ENCODE measurements around the gene PSMB9. TPM values are rescaled to one million over a fixed set of nuclear protein-coding genes. Genes with fewer than 3 reads are reported as not detected.
A peak's percentile ranks its signal among the peaks of the same experiment; 100 is the strongest.

The PSMB9 gene
- total and polyA plus RNA-seq, 9 of the 15 experiments (the other 6 are each of a cell fraction or from before 2014, with no cell fraction given) = 1.1 to 3.7 (median 2.4) TPM

GRCh38 chr6:32829495-32829894 lies 24.5 kb upstream of the PSMB9 start:
- ChIA-PET POLR2A (interaction anchor here (0.7 kb wide), 1 partner anchor 147 kb away, joined by 3 read pairs; no protein-coding TSS in a partner anchor), CTCF (ENCODE audit: low intra/inter-chr PET ratio) (no interaction called here)
- no TSS peak for BruUV-seq (replicated peaks)
- DNase-seq (ENCODE audit: extremely low read depth in 1 of 4, low spot score in 3 of 4) = no peak
- intact Hi-C loops (cut with micrococcal nuclease) = loop anchor here (5.0 kb wide), 1 partner anchor 38 kb away; no protein-coding TSS in a partner anchor
- no peak overlapping the region; a peak in 1 of 4 replicates for H3K9ac ChIP-seq (ENCODE audit: insufficient read depth in 1 of 2, low read depth in 2 of 2, low read length in 2 of 2)
- no peaks in the 10 kb centered on the region for H3K27me3 ChIP-seq (ENCODE audit: control insufficient read depth in 2 of 2, insufficient read depth in 2 of 2, low read length in 2 of 2)
- no peak overlapping the region for H2AFZ ChIP-seq (ENCODE audit: low read depth, low read length)
- no peaks in the 10 kb centered on the region for H4K20me1 ChIP-seq (replicated peaks; ENCODE audit: control insufficient read depth, insufficient read depth, low read length)
- TF ChIP-seq HNRNPH1 (optimal IDR thresholded peaks at IDR 0.05; ENCODE audit: low read depth, low read length) (no peak), CBFA2T2 (conservative IDR thresholded peaks at IDR 0.05) (no peak)
- FAIRE-seq = no peak
- no peak overlapping the region for H3K27ac ChIP-seq (ENCODE audit: extremely low read depth, low read depth, low read length)
- no peaks in the 10 kb centered on the region for H3K79me2 ChIP-seq (ENCODE audit: control insufficient read depth, insufficient read depth, low read length)
- WGBS (ENCODE audit: insufficient coverage, low coverage, missing lambda C conversion rate) = 83% methylated on average over 5 of the region's 7 CpGs
- no peak overlapping the region for H3K4me3 ChIP-seq
- H3K9me3 ChIP-seq (replicated peaks; ENCODE audit: control insufficient read depth, insufficient read depth, low read depth, low read length) = no peaks in the 10 kb centered on the region
- peaks cover 54% of the 10 kb centered on the region for H3K36me3 ChIP-seq (ENCODE audit: control insufficient read depth, insufficient read depth, low read length)
- H3K4me2 ChIP-seq (ENCODE audit: insufficient read depth, low read length) = no peak overlapping the region
- in situ Hi-C loops (cut with MboI) = no loop called here
- no peak for ATAC-seq
- H3K4me1 ChIP-seq (replicated peaks in 1 of 2; ENCODE audit: control insufficient read depth in 2 of 2, insufficient read depth in 2 of 2, low read length in 2 of 2) = no peaks in the 10 kb centered on the region
- no peaks in the 10 kb centered on the region for H3K9me1 ChIP-seq (ENCODE audit: control insufficient read depth, insufficient read depth, low read length)

GRCh38 chr6:32830017-32830416 lies 24.0 kb upstream of the PSMB9 start:
- Histone ChIP-seq H3K79me2 (ENCODE audit: control insufficient read depth, insufficient read depth, low read length) (no peaks in the 10 kb centered on the region), H3K4me1 (replicated peaks in 1 of 2; ENCODE audit: control insufficient read depth in 2 of 2, insufficient read depth in 2 of 2, low read length in 2 of 2) (no peaks in the 10 kb centered on the region), H3K9me3 (replicated peaks; ENCODE audit: control insufficient read depth, insufficient read depth, low read depth, low read length) (no peaks in the 10 kb centered on the region), H3K27me3 (ENCODE audit: control insufficient read depth in 2 of 2, insufficient read depth in 2 of 2, low read length in 2 of 2) (no peaks in the 10 kb centered on the region), H3K4me2 (ENCODE audit: insufficient read depth, low read length) (no peak overlapping the region), H4K20me1 (replicated peaks; ENCODE audit: control insufficient read depth, insufficient read depth, low read length) (no peaks in the 10 kb centered on the region), H2AFZ (ENCODE audit: low read depth, low read length) (no peak overlapping the region), H3K27ac (ENCODE audit: extremely low read depth, low read depth, low read length) (no peak overlapping the region), H3K9me1 (ENCODE audit: control insufficient read depth, insufficient read depth, low read length) (no peaks in the 10 kb centered on the region), H3K36me3 (ENCODE audit: control insufficient read depth, insufficient read depth, low read length) (peaks cover 59% of the 10 kb centered on the region), H3K4me3 (no peak overlapping the region), H3K9ac (ENCODE audit: insufficient read depth in 1 of 2, low read depth in 2 of 2, low read length in 2 of 2) (peak overlapping the region in 1 of 2 experiments; percentile 16; a peak in 1 of 4 replicates)
- FAIRE-seq (no peak), DNase-seq (ENCODE audit: extremely low read depth in 1 of 4, low spot score in 3 of 4) (no peak), ATAC-seq (no peak)
- in situ Hi-C loops (cut with MboI) = no loop called here
- intact Hi-C loops (cut with micrococcal nuclease) = no loop called here
- no TSS peak for BruUV-seq (replicated peaks)
- 81% methylated on average over 3 of the region's 5 CpGs for WGBS (ENCODE audit: insufficient coverage, low coverage, missing lambda C conversion rate)
- ChIA-PET POLR2A (interaction anchor here (0.7 kb wide), 1 partner anchor 148 kb away, joined by 3 read pairs; no protein-coding TSS in a partner anchor), CTCF (ENCODE audit: low intra/inter-chr PET ratio) (no interaction called here)
- TF ChIP-seq KHSRP (IDR thresholded peaks at IDR 0.05) (no peak), MAFF (IDR thresholded peaks at IDR 0.05; ENCODE audit: low read length) (no peak), ZNF75A (CRISPR knock-in tag; IDR thresholded peaks at IDR 0.05) (no peak), ZNF431 (CRISPR knock-in tag; IDR thresholded peaks at IDR 0.05) (no peak), POU5F1 (IDR thresholded peaks at IDR 0.05; ENCODE audit: borderline replicate concordance, low read depth, low read length, partially characterized antibody) (no peak), CHD4 (IDR thresholded peaks at IDR 0.05; ENCODE audit: insufficient read depth, insufficient replicate concordance, low read depth, low read length, poor library complexity, severe bottlenecking) (no peak), RERE (CRISPR knock-in tag; IDR thresholded peaks at IDR 0.05; ENCODE audit: borderline replicate concordance) (no peak), CAMTA2 (CRISPR knock-in tag; conservative IDR thresholded peaks at IDR 0.05) (no peak), ZNF143 (CRISPR knock-in tag; IDR thresholded peaks at IDR 0.05) (no peak)

All from K562 (cell line).